ENCODE results near the gene SOX10.
A peak's percentile ranks its signal among the peaks of the same experiment; 100 is the strongest.
"Not testable (repeated sequence)": the region's sequence is repeated elsewhere in the genome, so short reads cannot be mapped to it uniquely, and the experiment has no call there.

The SOX10 gene

GRCh38 chr22:37959231-37959825 is 25.0 kb downstream of the SOX10 start:
- DNase-seq (ENCODE audit: low spot score), result no peak

GRCh38 chr22:37957232-37957631 is 27.1 kb downstream of the SOX10 start:
- DNase-seq (ENCODE audit: low spot score), result no peak

- DNase-seq (ENCODE audit: low spot score), result not testable (repeated sequence)
Measured at GRCh38 chr22:37955825-37956397, 28.4 kb downstream of the SOX10 start.

- DNase-seq (ENCODE audit: low spot score), result no peak
Measured at GRCh38 chr22:37954686-37955085, 29.7 kb downstream of the SOX10 start.

- DNase-seq (ENCODE audit: low spot score), result peak; percentile 98
Measured at GRCh38 chr22:37953437-37954179, 30.7 kb downstream of the SOX10 start, which contains the start of the genes C22orf23 and POLR2F. TSS of gene C22orf23 (minus strand) at chr22:37953601. CDS start at chr22:37953149, 452 bp downstream. TSS of gene POLR2F (plus strand) at chr22:37953699. CDS start at chr22:37953788, 89 bp downstream.

- DNase-seq (ENCODE audit: low spot score), result no peak
Measured at GRCh38 chr22:37953062-37953436, 31.3 kb downstream of the SOX10 start.

- not testable (repeated sequence) for DNase-seq (ENCODE audit: low spot score)
Measured at GRCh38 chr22:37952629-37953028, 31.7 kb downstream of the SOX10 start.

GRCh38 chr22:37951305-37951704 is 33.0 kb downstream of the SOX10 start:
- no peak for DNase-seq (ENCODE audit: low spot score)

- not testable (repeated sequence) for DNase-seq (ENCODE audit: low spot score)
Measured at GRCh38 chr22:37947142-37947795, 37.1 kb downstream of the SOX10 start.

- DNase-seq (ENCODE audit: low spot score), result not testable (repeated sequence)
Measured at GRCh38 chr22:37944423-37944822, 39.9 kb downstream of the SOX10 start.

GRCh38 chr22:37943825-37944198 is 40.5 kb downstream of the SOX10 start:
- DNase-seq (ENCODE audit: low spot score), result no peak

- DNase-seq (ENCODE audit: low spot score), result no peak
Measured at GRCh38 chr22:37943136-37943824, 41.1 kb downstream of the SOX10 start.

- no peak for DNase-seq (ENCODE audit: low spot score)
Measured at GRCh38 chr22:37942133-37942532, 42.2 kb downstream of the SOX10 start.

- no peak for DNase-seq (ENCODE audit: low spot score)
Measured at GRCh38 chr22:37940698-37941376, 43.5 kb downstream of the SOX10 start.

- peak; percentile 88 for DNase-seq (ENCODE audit: low spot score)
Measured at GRCh38 chr22:37933711-37934376, 50.5 kb downstream of the SOX10 start.

- DNase-seq (ENCODE audit: low spot score), result no peak
Measured at GRCh38 chr22:37932821-37933578, 51.4 kb downstream of the SOX10 start.

- DNase-seq (ENCODE audit: low spot score), result no peak
Measured at GRCh38 chr22:37932401-37932800, 52.0 kb downstream of the SOX10 start.

- no peak for DNase-seq (ENCODE audit: low spot score)
Measured at GRCh38 chr22:37931893-37932389, 52.4 kb downstream of the SOX10 start.

- DNase-seq (ENCODE audit: low spot score), result no peak
Measured at GRCh38 chr22:37930952-37931440, 53.4 kb downstream of the SOX10 start.
